SK-N-MC (cell line): ENCODE data around the gene ANKS1B.

ENCODE experiments used
- EZH2 ChIP-seq: fragments of 200-600 bp; sonication (generic); IDR thresholded peaks from one replicate; pipeline ENCODE4 v1.6.1; 2017; ENCODE audit warnings: antibody characterized with exemption
- POLR2AphosphoS5 ChIP-seq: IDR thresholded peaks from 2 replicates; pipeline ENCODE4 v1.6.1; 2012; ENCODE audit warnings: mild to moderate bottlenecking, low read depth, low read length, borderline replicate concordance

- TF ChIP-seq POLR2AphosphoS5: no peak
- TF ChIP-seq EZH2: no peak
These were observed 1004.2 kb downstream of the ANKS1B start for GRCh38 chr12:98980508-98980907.
